ENCODE results near the gene GALNT2. TPM values are rescaled to one million over a fixed set of nuclear protein-coding genes. Genes with fewer than 3 reads are reported as not detected.

GALNT2 gene
- total and polyA plus RNA-seq, 2 experiments from 2014 or later, result 17.8 to 48.3 TPM

- Histone ChIP-seq H3K36me3 (ENCODE audit: insufficient read depth) (no peaks in the 10 kb centered on the region), H3K79me2 (replicated peaks; ENCODE audit: insufficient read depth) (peaks cover 76% of the 10 kb centered on the region), H3K27ac (ENCODE audit: low read depth) (no peak overlapping the region), H3F3A (replicated peaks; ENCODE audit: low read depth) (0 out of 2 replicates have a peak, but pooled peaks cover 3% of the 10 kb centered on the region), H2AFZ (no peak overlapping the region), H3K4me2 (no peak overlapping the region), H3K4me1 (ENCODE audit: insufficient read depth) (peaks cover 41% of the 10 kb centered on the region), H3K27me3 (ENCODE audit: insufficient read depth) (no peaks in the 10 kb centered on the region), H3K4me3 (no peak overlapping the region), H4K20me1 (replicated peaks; ENCODE audit: insufficient read depth) (no peaks in the 10 kb centered on the region; the same call in 1 of the 2 replicates), H3K9me2 (ENCODE audit: insufficient read depth) (no peaks in the 10 kb centered on the region; the same call in 1 of the 2 replicates)
- Mint-ChIP-seq H3K36me3 (ENCODE audit: low read depth) (peaks cover 4% of the 10 kb centered on the region; the same call in 1 of the 3 replicates), H3K27ac (no peak overlapping the region), H3K9me3 (no peaks in the 10 kb centered on the region), H3K4me3 (peak overlapping the region; percentile 20; the same call in 1 of the 3 replicates), H3K27me3 (ENCODE audit: insufficient read depth, low read depth, poor library complexity) (peaks cover 6% of the 10 kb centered on the region), H3K4me1 (peaks cover 49% of the 10 kb centered on the region)
- DNase-seq (ENCODE audit: low spot score), result no peak
- ATAC-seq, result no peak
- TF ChIP-seq POLR2AphosphoS5 (IDR thresholded peaks at IDR 0.05; ENCODE audit: low read depth) (no peak), EZH2phosphoT487 (IDR thresholded peaks at IDR 0.05; ENCODE audit: unreplicated experiment) (no peak), EZH2 (IDR thresholded peaks at IDR 0.05; ENCODE audit: low read depth, unreplicated experiment) (no peak), JUNB (IDR thresholded peaks at IDR 0.05; ENCODE audit: unreplicated experiment) (no peak), CREB1 (CRISPR knock-in tag; IDR thresholded peaks at IDR 0.05; ENCODE audit: low read depth) (no peak), STAT1 (IDR thresholded peaks at IDR 0.05; ENCODE audit: unreplicated experiment) (no peak), ZNF114 (CRISPR knock-in tag; IDR thresholded peaks at IDR 0.05) (no peak), CTCF (conservative IDR thresholded peaks at IDR 0.05; ENCODE audit: low read depth in 2 of 2) (no peak), NANOG (IDR thresholded peaks at IDR 0.05; ENCODE audit: borderline replicate concordance) (no peak), ZNF331 (CRISPR knock-in tag; IDR thresholded peaks at IDR 0.05; ENCODE audit: low read depth) (no peak)
- TF ChIP-seq, protein P1, sequence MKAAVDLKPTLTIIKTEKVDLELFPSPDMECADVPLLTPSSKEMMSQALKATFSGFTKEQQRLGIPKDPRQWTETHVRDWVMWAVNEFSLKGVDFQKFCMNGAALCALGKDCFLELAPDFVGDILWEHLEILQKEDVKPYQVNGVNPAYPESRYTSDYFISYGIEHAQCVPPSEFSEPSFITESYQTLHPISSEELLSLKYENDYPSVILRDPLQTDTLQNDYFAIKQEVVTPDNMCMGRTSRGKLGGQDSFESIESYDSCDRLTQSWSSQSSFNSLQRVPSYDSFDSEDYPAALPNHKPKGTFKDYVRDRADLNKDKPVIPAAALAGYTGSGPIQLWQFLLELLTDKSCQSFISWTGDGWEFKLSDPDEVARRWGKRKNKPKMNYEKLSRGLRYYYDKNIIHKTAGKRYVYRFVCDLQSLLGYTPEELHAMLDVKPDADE (IDR thresholded peaks at IDR 0.05), result no peak
- TF ChIP-seq, protein P2, sequence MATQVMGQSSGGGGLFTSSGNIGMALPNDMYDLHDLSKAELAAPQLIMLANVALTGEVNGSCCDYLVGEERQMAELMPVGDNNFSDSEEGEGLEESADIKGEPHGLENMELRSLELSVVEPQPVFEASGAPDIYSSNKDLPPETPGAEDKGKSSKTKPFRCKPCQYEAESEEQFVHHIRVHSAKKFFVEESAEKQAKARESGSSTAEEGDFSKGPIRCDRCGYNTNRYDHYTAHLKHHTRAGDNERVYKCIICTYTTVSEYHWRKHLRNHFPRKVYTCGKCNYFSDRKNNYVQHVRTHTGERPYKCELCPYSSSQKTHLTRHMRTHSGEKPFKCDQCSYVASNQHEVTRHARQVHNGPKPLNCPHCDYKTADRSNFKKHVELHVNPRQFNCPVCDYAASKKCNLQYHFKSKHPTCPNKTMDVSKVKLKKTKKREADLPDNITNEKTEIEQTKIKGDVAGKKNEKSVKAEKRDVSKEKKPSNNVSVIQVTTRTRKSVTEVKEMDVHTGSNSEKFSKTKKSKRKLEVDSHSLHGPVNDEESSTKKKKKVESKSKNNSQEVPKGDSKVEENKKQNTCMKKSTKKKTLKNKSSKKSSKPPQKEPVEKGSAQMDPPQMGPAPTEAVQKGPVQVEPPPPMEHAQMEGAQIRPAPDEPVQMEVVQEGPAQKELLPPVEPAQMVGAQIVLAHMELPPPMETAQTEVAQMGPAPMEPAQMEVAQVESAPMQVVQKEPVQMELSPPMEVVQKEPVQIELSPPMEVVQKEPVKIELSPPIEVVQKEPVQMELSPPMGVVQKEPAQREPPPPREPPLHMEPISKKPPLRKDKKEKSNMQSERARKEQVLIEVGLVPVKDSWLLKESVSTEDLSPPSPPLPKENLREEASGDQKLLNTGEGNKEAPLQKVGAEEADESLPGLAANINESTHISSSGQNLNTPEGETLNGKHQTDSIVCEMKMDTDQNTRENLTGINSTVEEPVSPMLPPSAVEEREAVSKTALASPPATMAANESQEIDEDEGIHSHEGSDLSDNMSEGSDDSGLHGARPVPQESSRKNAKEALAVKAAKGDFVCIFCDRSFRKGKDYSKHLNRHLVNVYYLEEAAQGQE (IDR thresholded peaks at IDR 0.05; ENCODE audit: unreplicated experiment), result no peak
- TF ChIP-seq, protein P3, sequence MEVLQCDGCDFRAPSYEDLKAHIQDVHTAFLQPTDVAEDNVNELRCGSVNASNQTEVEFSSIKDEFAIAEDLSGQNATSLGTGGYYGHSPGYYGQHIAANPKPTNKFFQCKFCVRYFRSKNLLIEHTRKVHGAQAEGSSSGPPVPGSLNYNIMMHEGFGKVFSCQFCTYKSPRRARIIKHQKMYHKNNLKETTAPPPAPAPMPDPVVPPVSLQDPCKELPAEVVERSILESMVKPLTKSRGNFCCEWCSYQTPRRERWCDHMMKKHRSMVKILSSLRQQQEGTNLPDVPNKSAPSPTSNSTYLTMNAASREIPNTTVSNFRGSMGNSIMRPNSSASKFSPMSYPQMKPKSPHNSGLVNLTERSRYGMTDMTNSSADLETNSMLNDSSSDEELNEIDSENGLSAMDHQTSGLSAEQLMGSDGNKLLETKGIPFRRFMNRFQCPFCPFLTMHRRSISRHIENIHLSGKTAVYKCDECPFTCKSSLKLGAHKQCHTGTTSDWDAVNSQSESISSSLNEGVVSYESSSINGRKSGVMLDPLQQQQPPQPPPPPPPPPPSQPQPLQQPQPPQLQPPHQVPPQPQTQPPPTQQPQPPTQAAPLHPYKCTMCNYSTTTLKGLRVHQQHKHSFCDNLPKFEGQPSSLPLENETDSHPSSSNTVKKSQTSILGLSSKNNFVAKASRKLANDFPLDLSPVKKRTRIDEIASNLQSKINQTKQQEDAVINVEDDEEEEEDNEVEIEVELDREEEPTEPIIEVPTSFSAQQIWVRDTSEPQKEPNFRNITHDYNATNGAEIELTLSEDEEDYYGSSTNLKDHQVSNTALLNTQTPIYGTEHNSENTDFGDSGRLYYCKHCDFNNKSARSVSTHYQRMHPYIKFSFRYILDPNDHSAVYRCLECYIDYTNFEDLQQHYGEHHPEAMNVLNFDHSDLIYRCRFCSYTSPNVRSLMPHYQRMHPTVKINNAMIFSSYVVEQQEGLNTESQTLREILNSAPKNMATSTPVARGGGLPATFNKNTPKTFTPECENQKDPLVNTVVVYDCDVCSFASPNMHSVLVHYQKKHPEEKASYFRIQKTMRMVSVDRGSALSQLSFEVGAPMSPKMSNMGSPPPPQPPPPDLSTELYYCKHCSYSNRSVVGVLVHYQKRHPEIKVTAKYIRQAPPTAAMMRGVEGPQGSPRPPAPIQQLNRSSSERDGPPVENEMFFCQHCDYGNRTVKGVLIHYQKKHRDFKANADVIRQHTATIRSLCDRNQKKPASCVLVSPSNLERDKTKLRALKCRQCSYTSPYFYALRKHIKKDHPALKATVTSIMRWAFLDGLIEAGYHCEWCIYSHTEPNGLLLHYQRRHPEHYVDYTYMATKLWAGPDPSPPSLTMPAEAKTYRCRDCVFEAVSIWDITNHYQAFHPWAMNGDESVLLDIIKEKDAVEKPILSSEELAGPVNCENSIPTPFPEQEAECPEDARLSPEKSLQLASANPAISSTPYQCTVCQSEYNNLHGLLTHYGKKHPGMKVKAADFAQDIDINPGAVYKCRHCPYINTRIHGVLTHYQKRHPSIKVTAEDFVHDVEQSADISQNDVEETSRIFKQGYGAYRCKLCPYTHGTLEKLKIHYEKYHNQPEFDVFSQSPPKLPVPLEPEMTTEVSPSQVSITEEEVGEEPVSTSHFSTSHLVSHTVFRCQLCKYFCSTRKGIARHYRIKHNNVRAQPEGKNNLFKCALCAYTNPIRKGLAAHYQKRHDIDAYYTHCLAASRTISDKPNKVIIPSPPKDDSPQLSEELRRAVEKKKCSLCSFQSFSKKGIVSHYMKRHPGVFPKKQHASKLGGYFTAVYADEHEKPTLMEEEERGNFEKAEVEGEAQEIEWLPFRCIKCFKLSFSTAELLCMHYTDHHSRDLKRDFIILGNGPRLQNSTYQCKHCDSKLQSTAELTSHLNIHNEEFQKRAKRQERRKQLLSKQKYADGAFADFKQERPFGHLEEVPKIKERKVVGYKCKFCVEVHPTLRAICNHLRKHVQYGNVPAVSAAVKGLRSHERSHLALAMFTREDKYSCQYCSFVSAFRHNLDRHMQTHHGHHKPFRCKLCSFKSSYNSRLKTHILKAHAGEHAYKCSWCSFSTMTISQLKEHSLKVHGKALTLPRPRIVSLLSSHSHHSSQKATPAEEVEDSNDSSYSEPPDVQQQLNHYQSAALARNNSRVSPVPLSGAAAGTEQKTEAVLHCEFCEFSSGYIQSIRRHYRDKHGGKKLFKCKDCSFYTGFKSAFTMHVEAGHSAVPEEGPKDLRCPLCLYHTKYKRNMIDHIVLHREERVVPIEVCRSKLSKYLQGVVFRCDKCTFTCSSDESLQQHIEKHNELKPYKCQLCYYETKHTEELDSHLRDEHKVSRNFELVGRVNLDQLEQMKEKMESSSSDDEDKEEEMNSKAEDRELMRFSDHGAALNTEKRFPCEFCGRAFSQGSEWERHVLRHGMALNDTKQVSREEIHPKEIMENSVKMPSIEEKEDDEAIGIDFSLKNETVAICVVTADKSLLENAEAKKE (CRISPR knock-in tag; IDR thresholded peaks at IDR 0.05), result no peak
Observed at GRCh38 chr1:230113235-230113592, 46.2 kb downstream of the GALNT2 start.

Data from GM23338 (cell line).